HepG2 (cell line): ENCODE results near the gene IFNK. TPM values are rescaled to one million over a fixed set of nuclear protein-coding genes. Genes with fewer than 3 reads are reported as not detected.

Source experiments
- ATAC-seq: fragments of 200-7000 bp; cut with Tn5 transposase; 3 replicates; pipeline ENCODE4 v1.9.1; 2020; ENCODE audit warnings: mild to moderate bottlenecking, moderate library complexity
- BruUV-seq: library from RNA; stranded (reverse); fragments of 400-500 nt; replicated peaks from 2 replicates; lab custom pipeline; 2021; lab: Mats Ljungman, UMichigan
- CTCF ChIA-PET: fragments of 300-600 bp; formaldehyde crosslinking; extraction: SDS; loops from one replicate; lab custom pipeline; 2021; ENCODE audit warnings: low total read pairs, inconsistent platforms, low intra/inter-chr PET ratio; lab: Yijun Ruan, JAX
- POLR2A ChIA-PET: fragments of 350-600 bp; sonication (Branson Sonifier 250); formaldehyde crosslinking; loops from one replicate; lab custom pipeline; 2020; ENCODE audit warnings: antibody characterized with exemption, inconsistent platforms; lab: Yijun Ruan, JAX
- DNase-seq: peaks from one replicate; pipeline ENCODE4 v3.0.0-alpha.2; 2015; ENCODE audit warnings: low spot score
- FAIRE-seq: peaks from 3 replicates; lab custom pipeline; 2011; peaks lifted over from hg19 to GRCh38; lab: Jason Lieb, UNC
- H2AFZ ChIP-seq: one replicate; pipeline ENCODE4 v1.6.1; 2011; ENCODE audit warnings: low read length, inconsistent platforms
- H3K27ac ChIP-seq: fragments of 300-600 bp; 3 replicates; pipeline ENCODE4 v1.8.0; 2011; ENCODE audit warnings: mixed run types, mild to moderate bottlenecking, mixed read lengths, low read length, inconsistent platforms; ENCODE audit not compliant: insufficient read depth; ENCODE audit errors: extremely low read length
- H3K27me3 ChIP-seq, 2 experiments: fragments of 200-600 bp in 1 of 2; 2 replicates in 1 of 2; 3 replicates in 1 of 2; pipeline versions ENCODE4 v1.6.0 to v1.8.0; 2011; ENCODE audit warnings: low read length in 2 of 2, mild to moderate bottlenecking in 2 of 2, moderate library complexity in 2 of 2, inconsistent platforms in 1 of 2; ENCODE audit not compliant: insufficient read depth in 2 of 2, control insufficient read depth in 1 of 2
- H3K36me3 ChIP-seq, 2 experiments: fragments of 200-600 bp in 1 of 2; replicated peaks in 1 of 2; 2 replicates in 1 of 2; 3 replicates in 1 of 2; pipeline versions ENCODE4 v1.5.1 to v1.8.0; 2011; ENCODE audit warnings: low read length in 2 of 2, inconsistent platforms in 1 of 2; ENCODE audit not compliant: insufficient read depth in 2 of 2, control insufficient read depth in 1 of 2
- H3K4me1 ChIP-seq: 2 replicates; pipeline ENCODE4 v1.5.1; 2012; ENCODE audit warnings: low read length, inconsistent platforms; ENCODE audit not compliant: insufficient read depth
- H3K4me2 ChIP-seq: 2 replicates; pipeline ENCODE4 v1.6.0; 2011; ENCODE audit warnings: low read depth, low read length, inconsistent platforms
- H3K4me3 ChIP-seq, 3 experiments: fragments of 200-600 bp in 1 of 3; sonication (generic), shearing (Covaris generic) in 1 of 3; replicated peaks in 1 of 3; 2 replicates each; pipeline ENCODE4 v1.5.1; 2011 to 2016; ENCODE audit warnings: low read length in 3 of 3, inconsistent platforms in 2 of 3, low read depth in 2 of 3, mild to moderate bottlenecking in 2 of 3, control low read depth in 1 of 3, mixed read lengths in 1 of 3; ENCODE audit not compliant: insufficient read depth in 1 of 3
- H3K79me2 ChIP-seq: one replicate; pipeline ENCODE4 v1.6.1; 2011; ENCODE audit warnings: low read length, inconsistent platforms; ENCODE audit not compliant: insufficient read depth
- H3K9ac ChIP-seq: 2 replicates; pipeline ENCODE4 v1.6.0; 2011; ENCODE audit warnings: mild to moderate bottlenecking, low read depth, low read length, inconsistent platforms; ENCODE audit not compliant: insufficient read depth
- H3K9me3 ChIP-seq: 2 replicates; pipeline ENCODE4 v1.5.1; 2012; ENCODE audit warnings: mild to moderate bottlenecking, low read length
- H4K20me1 ChIP-seq: 2 replicates; pipeline ENCODE4 v1.6.0; 2011; ENCODE audit warnings: inconsistent platforms, mild to moderate bottlenecking, low read length, moderate library complexity; ENCODE audit not compliant: insufficient read depth
- CBX5 ChIP-seq: sonication (generic); formaldehyde crosslinking; IDR thresholded peaks from 2 replicates; pipeline ENCODE4 v1.4.0; 2020; ENCODE audit warnings: missing genetic modification reagents, borderline replicate concordance
- CREB1 ChIP-seq, 2 experiments: fragments of 450-650 bp in 1 of 2; IDR thresholded peaks; 2 replicates each; pipeline ENCODE4 v1.6.1; 2016 to 2017; ENCODE audit warnings: control low read depth in 1 of 2, mild to moderate bottlenecking in 1 of 2, missing compliant biosample characterization in 1 of 2, missing genetic modification characterization in 1 of 2
- KMT2B ChIP-seq: IDR thresholded peaks from 2 replicates; pipeline ENCODE4 v1.6.1; 2016; ENCODE audit warnings: missing genetic modification reagents, missing compliant biosample characterization
- RBM39 ChIP-seq: fragments of 200-400 bp; formaldehyde crosslinking; IDR thresholded peaks from one replicate; pipeline ENCODE4 v1.6.1; 2018; ENCODE audit warnings: antibody characterized with exemption, mild to moderate bottlenecking, low read depth, low read length; ENCODE audit not compliant: poor library complexity, severe bottlenecking
- RNF219 ChIP-seq: sonication (generic); formaldehyde crosslinking; IDR thresholded peaks from 2 replicates; pipeline ENCODE4 v1.5.0; 2020; ENCODE audit warnings: mild to moderate bottlenecking, missing genetic modification reagents
- RXRB ChIP-seq: IDR thresholded peaks from 2 replicates; pipeline ENCODE4 v1.6.1; 2016; ENCODE audit warnings: borderline replicate concordance, missing genetic modification reagents, missing compliant biosample characterization
- SNAPC2 ChIP-seq: sonication (generic); formaldehyde crosslinking; IDR thresholded peaks from 2 replicates; pipeline ENCODE4 v1.8.1; 2022; ENCODE audit warnings: mild to moderate bottlenecking, missing genetic modification reagents
- ZNF678 ChIP-seq: sonication (generic); formaldehyde crosslinking; IDR thresholded peaks from 2 replicates; pipeline ENCODE4 v1.4.0; 2020; ENCODE audit warnings: mild to moderate bottlenecking, missing genetic modification reagents
- ZNF878 ChIP-seq: sonication (generic); formaldehyde crosslinking; IDR thresholded peaks from 2 replicates; pipeline ENCODE4 v1.8.1; 2023; ENCODE audit warnings: mild to moderate bottlenecking, missing genetic modification reagents, moderate library complexity
- WGBS: methylation state at CpG from one replicate; pipeline ENCODE4 v1.1.6; 2017; ENCODE audit warnings: low lambda C conversion rate; 5-methylcytosine and 5-hydroxymethylcytosine counted together
- in situ Hi-C: cut with HindIII; loops from 2 replicates; pipeline ENCODE4 v1.10.0; 2017; ENCODE audit warnings: low pct_unique_long_range_greater_than_20kb; ENCODE audit not compliant: extremely low pct_ligation_motif_present
- intact Hi-C: fragments of 100-400 bp; cut with micrococcal nuclease; formaldehyde crosslinking; loops from one replicate; pipeline ENCODE4 v1.10.0; 2022; ENCODE audit not compliant: unreplicated experiment
- polyA plus RNA-seq, 8 experiments: library from polyadenylated mRNA; depleted of rRNA in 3 of 8; stranded (reverse) in 7 of 8; unstranded in 1 of 8; fragments of >200 nt; fragmentation: Illumina TruSeq in 4 of 8; extraction: Trizol in 4 of 8; gene quantifications; 2 replicates each; pipeline versions ENCODE4 v1.2.1 to v1.2.3, GENCODE V29; 2011 to 2016; ENCODE audit warnings: low read depth in 4 of 8, missing spikeins in 1 of 8, mixed read lengths in 1 of 8; ENCODE audit not compliant: insufficient read depth in 1 of 8
- total RNA-seq, 5 experiments: library from RNA; depleted of rRNA; stranded (reverse); fragments of >200 nt; fragmentation: Illumina TruSeq; extraction: Trizol; gene quantifications; 2 replicates each; pipeline ENCODE4 v1.2.3, GENCODE V29; 2016; ENCODE audit warnings: low read depth in 1 of 5
- TF ChIP-seq, protein P1 (sequence below): sonication (generic); formaldehyde crosslinking; conservative IDR thresholded peaks from 2 replicates; pipeline ENCODE4 v1.8.0; 2022; ENCODE audit warnings: low read depth, missing genetic modification reagents
- TF ChIP-seq, protein P2 (sequence below): IDR thresholded peaks from 2 replicates; pipeline ENCODE4 v1.6.1; 2016; ENCODE audit warnings: control low read depth
- TF ChIP-seq, protein P3 (sequence below): sonication (generic); formaldehyde crosslinking; IDR thresholded peaks from 2 replicates; pipeline ENCODE4 v1.5.1; 2020; ENCODE audit warnings: mild to moderate bottlenecking, moderate library complexity, missing genetic modification reagents
- TF ChIP-seq, protein P4 (sequence below): sonication (generic); formaldehyde crosslinking; IDR thresholded peaks from 2 replicates; pipeline ENCODE4 v1.5.0; 2020; ENCODE audit warnings: missing genetic modification reagents, mild to moderate bottlenecking, borderline replicate concordance

Gene IFNK
- total and polyA plus RNA-seq, 2 of the 13 experiments (the other 11 are each of a cell fraction or from before 2014, with no cell fraction given): not detected

DNA sequence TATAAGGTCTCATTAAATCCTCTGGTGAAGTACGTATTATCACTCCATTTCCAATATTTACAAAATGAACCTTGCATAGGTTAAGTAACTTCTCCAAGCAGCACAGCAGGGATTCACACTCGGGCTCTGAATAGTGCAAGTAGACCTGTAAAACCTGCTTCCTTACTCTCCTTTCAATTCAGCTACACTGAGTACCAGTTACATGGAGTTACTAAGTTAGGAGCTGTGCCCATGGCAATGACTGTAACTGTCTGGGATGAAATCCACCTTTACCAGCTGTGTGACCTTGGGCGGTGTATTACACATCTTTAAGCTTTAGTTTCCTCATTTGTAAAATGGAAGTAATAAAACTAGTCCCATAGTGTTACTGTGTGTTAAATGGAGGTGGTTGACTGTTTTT is 21.4 kb downstream of the IFNK start:
- H3K9ac ChIP-seq: no peak overlapping the region
- no TSS peak for BruUV-seq
- ChIA-PET CTCF (no interaction called here), POLR2A (no interaction called here)
- intact Hi-C loops (loop anchor here (5.0 kb wide), 1 partner anchor 298 kb away; no protein-coding TSS in a partner anchor), in situ Hi-C loops (no loop called here)
- H4K20me1 ChIP-seq: no peaks in the 10 kb centered on the region
- DNase-seq (no peak), FAIRE-seq (no peak), ATAC-seq (no peak)
- no peak overlapping the region for H3K27ac ChIP-seq
- H3K4me2 ChIP-seq: no peak overlapping the region
- 93% methylated on average over 3 of the region's 3 CpGs for WGBS
- no peaks in the 10 kb centered on the region for H3K36me3 ChIP-seq
- H3K4me1 ChIP-seq: peaks cover under 1% of the 10 kb centered on the region; the same call in 1 of the 2 replicates
- no peaks in the 10 kb centered on the region for H3K79me2 ChIP-seq
- H2AFZ ChIP-seq: no peak overlapping the region
- H3K4me3 ChIP-seq: no peak overlapping the region
- no peaks in the 10 kb centered on the region for H3K9me3 ChIP-seq
- no peaks in the 10 kb centered on the region for H3K27me3 ChIP-seq
- TF ChIP-seq SNAPC2 (CRISPR knock-in tag): no peak
- TF ChIP-seq RNF219 (CRISPR knock-in tag): no peak
- TF ChIP-seq, protein P1, sequence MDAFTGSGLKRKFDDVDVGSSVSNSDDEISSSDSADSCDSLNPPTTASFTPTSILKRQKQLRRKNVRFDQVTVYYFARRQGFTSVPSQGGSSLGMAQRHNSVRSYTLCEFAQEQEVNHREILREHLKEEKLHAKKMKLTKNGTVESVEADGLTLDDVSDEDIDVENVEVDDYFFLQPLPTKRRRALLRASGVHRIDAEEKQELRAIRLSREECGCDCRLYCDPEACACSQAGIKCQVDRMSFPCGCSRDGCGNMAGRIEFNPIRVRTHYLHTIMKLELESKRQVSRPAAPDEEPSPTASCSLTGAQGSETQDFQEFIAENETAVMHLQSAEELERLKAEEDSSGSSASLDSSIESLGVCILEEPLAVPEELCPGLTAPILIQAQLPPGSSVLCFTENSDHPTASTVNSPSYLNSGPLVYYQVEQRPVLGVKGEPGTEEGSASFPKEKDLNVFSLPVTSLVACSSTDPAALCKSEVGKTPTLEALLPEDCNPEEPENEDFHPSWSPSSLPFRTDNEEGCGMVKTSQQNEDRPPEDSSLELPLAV (CRISPR knock-in tag): no peak
- TF ChIP-seq CBX5: no peak
- TF ChIP-seq RXRB (CRISPR knock-in tag): no peak
- TF ChIP-seq, protein P2, sequence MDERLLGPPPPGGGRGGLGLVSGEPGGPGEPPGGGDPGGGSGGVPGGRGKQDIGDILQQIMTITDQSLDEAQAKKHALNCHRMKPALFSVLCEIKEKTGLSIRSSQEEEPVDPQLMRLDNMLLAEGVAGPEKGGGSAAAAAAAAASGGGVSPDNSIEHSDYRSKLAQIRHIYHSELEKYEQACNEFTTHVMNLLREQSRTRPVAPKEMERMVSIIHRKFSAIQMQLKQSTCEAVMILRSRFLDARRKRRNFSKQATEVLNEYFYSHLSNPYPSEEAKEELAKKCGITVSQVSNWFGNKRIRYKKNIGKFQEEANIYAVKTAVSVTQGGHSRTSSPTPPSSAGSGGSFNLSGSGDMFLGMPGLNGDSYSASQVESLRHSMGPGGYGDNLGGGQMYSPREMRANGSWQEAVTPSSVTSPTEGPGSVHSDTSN (CRISPR knock-in tag): no peak
- TF ChIP-seq ZNF878 (CRISPR knock-in tag): no peak
- TF ChIP-seq, protein P3, sequence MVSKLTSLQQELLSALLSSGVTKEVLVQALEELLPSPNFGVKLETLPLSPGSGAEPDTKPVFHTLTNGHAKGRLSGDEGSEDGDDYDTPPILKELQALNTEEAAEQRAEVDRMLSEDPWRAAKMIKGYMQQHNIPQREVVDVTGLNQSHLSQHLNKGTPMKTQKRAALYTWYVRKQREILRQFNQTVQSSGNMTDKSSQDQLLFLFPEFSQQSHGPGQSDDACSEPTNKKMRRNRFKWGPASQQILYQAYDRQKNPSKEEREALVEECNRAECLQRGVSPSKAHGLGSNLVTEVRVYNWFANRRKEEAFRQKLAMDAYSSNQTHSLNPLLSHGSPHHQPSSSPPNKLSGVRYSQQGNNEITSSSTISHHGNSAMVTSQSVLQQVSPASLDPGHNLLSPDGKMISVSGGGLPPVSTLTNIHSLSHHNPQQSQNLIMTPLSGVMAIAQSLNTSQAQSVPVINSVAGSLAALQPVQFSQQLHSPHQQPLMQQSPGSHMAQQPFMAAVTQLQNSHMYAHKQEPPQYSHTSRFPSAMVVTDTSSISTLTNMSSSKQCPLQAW: no peak
- TF ChIP-seq, protein P4, sequence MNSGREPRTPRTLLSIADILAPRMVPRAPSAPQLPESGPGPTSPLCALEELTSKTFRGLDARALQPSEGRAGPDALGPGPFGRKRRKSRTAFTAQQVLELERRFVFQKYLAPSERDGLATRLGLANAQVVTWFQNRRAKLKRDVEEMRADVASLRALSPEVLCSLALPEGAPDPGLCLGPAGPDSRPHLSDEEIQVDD (CRISPR knock-in tag): no peak
- no peak for TF ChIP-seq CREB1 (IDR thresholded peaks at IDR 0.05)
- TF ChIP-seq CREB1 (CRISPR knock-in tag; IDR thresholded peaks at IDR 0.05): no peak
- TF ChIP-seq RBM39: no peak
- TF ChIP-seq KMT2B (CRISPR knock-in tag): no peak
- no peak for TF ChIP-seq ZNF678 (CRISPR knock-in tag)
